Fibroblast of lung (primary cell): ENCODE results near the gene CRTC1.

Experiments used
- EZH2 ChIP-seq: IDR thresholded peaks from 2 replicates; pipeline ENCODE4 v1.5.1; 2012; ENCODE audit warnings: low read length, control low read depth, mild to moderate bottlenecking; ENCODE audit errors: missing control alignments
- TF ChIP-seq, protein P1 (sequence below), 2 donors: IDR thresholded peaks in 1 of 2; conservative IDR thresholded peaks in 1 of 2; 1 replicate in 1 of 2; 2 replicates in 1 of 2; pipeline ENCODE4 v1.5.1; 2011 to 2012; ENCODE audit warnings: low read length in 2 of 2, control low read depth in 1 of 2, inconsistent platforms in 1 of 2, low read depth in 1 of 2, mild to moderate bottlenecking in 1 of 2

- TF ChIP-seq, protein P1, sequence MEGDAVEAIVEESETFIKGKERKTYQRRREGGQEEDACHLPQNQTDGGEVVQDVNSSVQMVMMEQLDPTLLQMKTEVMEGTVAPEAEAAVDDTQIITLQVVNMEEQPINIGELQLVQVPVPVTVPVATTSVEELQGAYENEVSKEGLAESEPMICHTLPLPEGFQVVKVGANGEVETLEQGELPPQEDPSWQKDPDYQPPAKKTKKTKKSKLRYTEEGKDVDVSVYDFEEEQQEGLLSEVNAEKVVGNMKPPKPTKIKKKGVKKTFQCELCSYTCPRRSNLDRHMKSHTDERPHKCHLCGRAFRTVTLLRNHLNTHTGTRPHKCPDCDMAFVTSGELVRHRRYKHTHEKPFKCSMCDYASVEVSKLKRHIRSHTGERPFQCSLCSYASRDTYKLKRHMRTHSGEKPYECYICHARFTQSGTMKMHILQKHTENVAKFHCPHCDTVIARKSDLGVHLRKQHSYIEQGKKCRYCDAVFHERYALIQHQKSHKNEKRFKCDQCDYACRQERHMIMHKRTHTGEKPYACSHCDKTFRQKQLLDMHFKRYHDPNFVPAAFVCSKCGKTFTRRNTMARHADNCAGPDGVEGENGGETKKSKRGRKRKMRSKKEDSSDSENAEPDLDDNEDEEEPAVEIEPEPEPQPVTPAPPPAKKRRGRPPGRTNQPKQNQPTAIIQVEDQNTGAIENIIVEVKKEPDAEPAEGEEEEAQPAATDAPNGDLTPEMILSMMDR (conservative IDR thresholded peaks at IDR 0.05 in 1 of 2, IDR thresholded peaks at IDR 0.05 in 1 of 2; ENCODE audit: low read depth in 1 of 2, low read length in 2 of 2), result no peak
- TF ChIP-seq EZH2, result no peak
Observed at GRCh38 chr19:18645035-18645511, 38.4 kb upstream of the CRTC1 start.
